MCF 10A (cell line): ENCODE measurements around the gene PEX14. TPM values are rescaled to one million over a fixed set of nuclear protein-coding genes. Genes with fewer than 3 reads are reported as not detected.

Experiments
- BruUV-seq: library from RNA; stranded (reverse); fragments of 400-500 nt; replicated peaks from 2 replicates; lab custom pipeline; 2021; lab: Mats Ljungman, UMichigan
- CTCF ChIA-PET: fragments of 300-600 bp; sonication (Branson Sonifier 250); formaldehyde crosslinking; extraction: SDS; loops from one replicate; lab custom pipeline; 2021; ENCODE audit warnings: antibody characterized with exemption, inconsistent platforms; lab: Yijun Ruan, JAX
- POLR2A ChIA-PET: fragments of 300-600, 350-650 bp; sonication (Branson Sonifier 250); formaldehyde crosslinking; extraction: SDS; loops from one replicate; lab custom pipeline; 2020; ENCODE audit warnings: antibody characterized with exemption, inconsistent platforms; lab: Yijun Ruan, JAX
- DNase-seq: peaks from one replicate; pipeline ENCODE4 v3.0.0-alpha.2; 2018; ENCODE audit not compliant: unreplicated experiment
- H3K27ac Mint-ChIP-seq: one replicate; pipeline ENCODE4 v1.8.0; 2022; ENCODE audit warnings: mild to moderate bottlenecking, low read depth, mixed read lengths; ENCODE audit not compliant: unreplicated experiment
- H3K27me3 Mint-ChIP-seq: one replicate; pipeline ENCODE4 v1.8.0; 2022; ENCODE audit warnings: mixed read lengths; ENCODE audit not compliant: insufficient read depth, unreplicated experiment
- H3K36me3 Mint-ChIP-seq: one replicate; pipeline ENCODE4 v1.8.0; 2022; ENCODE audit warnings: mild to moderate bottlenecking, moderate library complexity, mixed read lengths; ENCODE audit not compliant: insufficient read depth, unreplicated experiment
- H3K4me1 Mint-ChIP-seq: one replicate; pipeline ENCODE4 v1.8.0; 2022; ENCODE audit warnings: mixed read lengths; ENCODE audit not compliant: insufficient read depth, unreplicated experiment
- H3K4me3 Mint-ChIP-seq: one replicate; pipeline ENCODE4 v1.8.0; 2022; ENCODE audit warnings: mild to moderate bottlenecking, moderate library complexity, mixed read lengths; ENCODE audit not compliant: unreplicated experiment
- H3K9me3 Mint-ChIP-seq: one replicate; pipeline ENCODE4 v1.8.0; 2022; ENCODE audit warnings: mixed read lengths; ENCODE audit not compliant: unreplicated experiment
- CTCF ChIP-seq: fragments of 200-600 bp; IDR thresholded peaks from one replicate; pipeline ENCODE4 v1.8.0; 2022; ENCODE audit warnings: antibody characterized with exemption, mild to moderate bottlenecking; ENCODE audit not compliant: unreplicated experiment
- intact Hi-C: fragments of 100-400 bp; cut with micrococcal nuclease; formaldehyde crosslinking; loops from 2 replicates; pipeline ENCODE4 v1.14.1; 2022
- total RNA-seq: library from RNA; stranded (reverse); gene quantifications from 2 replicates; pipeline ENCODE4 v1.2.3, GENCODE V29; 2022

PEX14 gene
- total RNA-seq, 1 experiment from 2014 or later, result 22.2 TPM

- POLR2A ChIA-PET, result interaction anchor here (1.3 kb wide), 1 partner anchor 16 kb away, joined by 3 read pairs; no protein-coding TSS in a partner anchor
These were observed 155.2 kb downstream of the PEX14 start for GRCh38 chr1:10629816-10630571.

DNA sequence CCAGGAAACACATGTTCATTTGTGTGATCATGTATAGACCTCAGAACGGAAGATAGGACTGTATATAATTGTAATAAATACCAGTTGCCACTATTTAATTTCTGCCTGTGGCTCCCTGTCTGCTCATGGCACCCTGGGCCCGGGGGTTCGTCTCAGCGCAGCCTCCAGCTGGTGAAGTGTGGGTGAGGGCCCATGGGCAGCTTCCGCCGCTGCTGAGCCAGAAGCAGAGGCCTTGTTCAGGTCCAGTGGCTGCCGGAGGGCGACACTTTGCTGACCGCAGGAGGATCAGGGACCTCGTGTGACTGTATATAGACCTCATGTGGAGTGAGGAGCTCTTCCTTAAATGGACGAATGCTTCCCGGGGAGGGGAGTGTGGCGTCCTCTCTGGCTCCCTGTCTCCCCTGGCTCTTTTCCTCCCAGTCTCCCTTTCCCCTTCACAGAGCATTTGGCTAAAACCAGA lies 155.9 kb downstream of the PEX14 start:
- POLR2A ChIA-PET, result interaction anchor here (1.3 kb wide), 1 partner anchor 17 kb away, joined by 3 read pairs; no protein-coding TSS in a partner anchor
- no peak for TF ChIP-seq CTCF
- H3K9me3 Mint-ChIP-seq, result no peaks in the 10 kb centered on the region
- no TSS peak for BruUV-seq
- CTCF ChIA-PET, result interaction anchor here (0.6 kb wide), 1 partner anchor 115 kb away, joined by 3 read pairs; no protein-coding TSS in a partner anchor
- no peaks in the 10 kb centered on the region for H3K27me3 Mint-ChIP-seq
- no peak overlapping the region for H3K27ac Mint-ChIP-seq
- intact Hi-C loops, result no loop called here
- no peak overlapping the region for H3K4me3 Mint-ChIP-seq
- peaks cover 6% of the 10 kb centered on the region for H3K4me1 Mint-ChIP-seq
- peaks cover 6% of the 10 kb centered on the region for H3K36me3 Mint-ChIP-seq
- DNase-seq, result no peak

More at GRCh38 chr1:10629816-10630571, 155.2 kb downstream of the PEX14 start:
- BruUV-seq, result no TSS peak
- Mint-ChIP-seq H3K4me1 (no peaks in the 10 kb centered on the region), H3K27ac (no peak overlapping the region), H3K4me3 (no peak overlapping the region), H3K27me3 (no peaks in the 10 kb centered on the region), H3K36me3 (peaks cover 9% of the 10 kb centered on the region), H3K9me3 (no peaks in the 10 kb centered on the region)
- no peak for TF ChIP-seq CTCF
- no peak for DNase-seq
- intact Hi-C loops, result no loop called here
- CTCF ChIA-PET, result interaction anchor here (0.6 kb wide), 1 partner anchor 116 kb away, joined by 3 read pairs; no protein-coding TSS in a partner anchor

DNA sequence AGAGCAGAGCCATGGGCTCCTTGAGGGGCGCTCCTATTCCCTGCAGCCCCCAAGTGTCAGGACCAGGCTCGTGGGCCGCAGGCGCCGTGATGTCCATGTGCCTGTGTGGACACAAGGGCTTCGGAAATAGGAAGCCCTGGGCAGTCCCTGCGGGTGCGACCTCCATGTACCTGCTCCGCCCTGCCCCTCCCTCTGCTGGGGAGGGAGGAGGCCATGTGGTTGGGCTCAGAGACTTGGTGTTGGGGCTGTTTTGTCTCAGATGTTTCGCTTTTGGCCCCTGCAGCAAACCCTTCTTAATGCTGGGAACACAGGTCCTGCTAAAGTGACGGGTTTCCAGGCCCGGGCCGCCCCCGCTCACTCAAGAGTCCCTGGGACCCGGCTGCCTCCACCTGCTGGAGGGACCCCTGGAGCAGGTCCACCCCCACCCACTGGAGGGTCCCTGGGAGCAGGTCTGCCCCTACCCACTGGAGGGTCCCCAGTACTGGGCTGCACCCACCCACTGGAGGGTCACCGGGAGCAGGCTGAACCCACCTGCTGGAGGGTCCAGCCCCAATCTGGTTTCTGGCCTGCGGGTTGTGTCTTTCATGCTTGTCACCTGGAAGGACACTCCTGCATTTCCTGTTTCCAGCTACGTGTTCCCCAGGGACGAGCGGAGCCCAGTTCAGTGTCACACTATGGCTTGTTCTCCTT lies 156.5 kb downstream of the PEX14 start:
- no peak for DNase-seq
- Mint-ChIP-seq H3K27ac (no peak overlapping the region), H3K36me3 (peaks cover 4% of the 10 kb centered on the region), H3K4me1 (peaks cover 10% of the 10 kb centered on the region), H3K27me3 (no peaks in the 10 kb centered on the region), H3K9me3 (no peaks in the 10 kb centered on the region), H3K4me3 (no peak overlapping the region)
- TF ChIP-seq CTCF, result no peak
- ChIA-PET CTCF (interaction anchor here (0.6 kb wide), 1 partner anchor 115 kb away, joined by 3 read pairs; no protein-coding TSS in a partner anchor), POLR2A (interaction anchor here (1.3 kb wide), 1 partner anchor 18 kb away, joined by 3 read pairs; no protein-coding TSS in a partner anchor)
- no TSS peak for BruUV-seq
- intact Hi-C loops, result no loop called here
